Measurements from ENCODE around the gene UBN2. TPM values are rescaled to one million over a fixed set of nuclear protein-coding genes. Genes with fewer than 3 reads are reported as not detected.

The UBN2 gene
- total RNA-seq, 1 donor from 2014 or later: 15.2 TPM

- no peak overlapping the region for H3K27ac Mint-ChIP-seq
- no peak overlapping the region for H3K4me3 Mint-ChIP-seq
- H3K4me1 Mint-ChIP-seq: peaks cover 7% of the 10 kb centered on the region
- H3K9me3 Mint-ChIP-seq: no peaks in the 10 kb centered on the region
- intact Hi-C loops (cut with micrococcal nuclease): no loop called here
- no peaks in the 10 kb centered on the region for H3K27me3 Mint-ChIP-seq
- peaks cover 35% of the 10 kb centered on the region for H3K36me3 Mint-ChIP-seq (ENCODE audit: low read depth)
- no peak for DNase-seq
These were observed 15.5 kb downstream of the UBN2 start for GRCh38 chr7:139246494-139246893.

GRCh38 chr7:139246905-139247304 lies 15.9 kb downstream of the UBN2 start:
- Mint-ChIP-seq H3K27me3 (no peaks in the 10 kb centered on the region), H3K9me3 (no peaks in the 10 kb centered on the region), H3K4me3 (no peak overlapping the region), H3K4me1 (peaks cover 7% of the 10 kb centered on the region), H3K27ac (no peak overlapping the region), H3K36me3 (ENCODE audit: low read depth) (peaks cover 38% of the 10 kb centered on the region)
- DNase-seq: no peak
- intact Hi-C loops (cut with micrococcal nuclease): no loop called here

- Mint-ChIP-seq H3K4me1 (peaks cover 2% of the 10 kb centered on the region), H3K27me3 (no peaks in the 10 kb centered on the region), H3K9me3 (no peaks in the 10 kb centered on the region), H3K4me3 (no peak overlapping the region), H3K27ac (no peak overlapping the region), H3K36me3 (ENCODE audit: low read depth) (peaks cover 36% of the 10 kb centered on the region)
- DNase-seq: no peak
- intact Hi-C loops (cut with micrococcal nuclease): no loop called here
These were observed 18.3 kb downstream of the UBN2 start for GRCh38 chr7:139249179-139249810.

- peaks cover 35% of the 10 kb centered on the region for H3K36me3 Mint-ChIP-seq (ENCODE audit: low read depth)
- no peaks in the 10 kb centered on the region for H3K9me3 Mint-ChIP-seq
These were observed 21.4 kb downstream of the UBN2 start for GRCh38 chr7:139252451-139252850.

GRCh38 chr7:139254281-139254680 lies 23.2 kb downstream of the UBN2 start:
- no peaks in the 10 kb centered on the region for H3K27me3 Mint-ChIP-seq
- intact Hi-C loops (cut with micrococcal nuclease): no loop called here
- no peak overlapping the region for H3K27ac Mint-ChIP-seq
- no peak overlapping the region for H3K4me3 Mint-ChIP-seq
- no peaks in the 10 kb centered on the region for H3K9me3 Mint-ChIP-seq
- peaks cover 2% of the 10 kb centered on the region for H3K4me1 Mint-ChIP-seq
- peaks cover 29% of the 10 kb centered on the region for H3K36me3 Mint-ChIP-seq (ENCODE audit: low read depth)
- DNase-seq: no peak

More at GRCh38 chr7:139252451-139252850, 21.4 kb downstream of the UBN2 start:
- no peaks in the 10 kb centered on the region for H3K27me3 Mint-ChIP-seq
- no peak overlapping the region for H3K4me3 Mint-ChIP-seq
- DNase-seq: no peak
- intact Hi-C loops (cut with micrococcal nuclease): no loop called here
- peaks cover 2% of the 10 kb centered on the region for H3K4me1 Mint-ChIP-seq
- H3K27ac Mint-ChIP-seq: no peak overlapping the region

- H3K27me3 Mint-ChIP-seq: no peaks in the 10 kb centered on the region
- no peak overlapping the region for H3K4me3 Mint-ChIP-seq
- H3K4me1 Mint-ChIP-seq: no peaks in the 10 kb centered on the region
- peaks cover 29% of the 10 kb centered on the region for H3K36me3 Mint-ChIP-seq (ENCODE audit: low read depth)
- intact Hi-C loops (cut with micrococcal nuclease): no loop called here
- DNase-seq: no peak
- H3K9me3 Mint-ChIP-seq: no peaks in the 10 kb centered on the region
- H3K27ac Mint-ChIP-seq: no peak overlapping the region
These were observed 23.7 kb downstream of the UBN2 start for GRCh38 chr7:139254728-139255127.

- Mint-ChIP-seq H3K36me3 (ENCODE audit: low read depth) (peaks cover 29% of the 10 kb centered on the region), H3K27me3 (no peaks in the 10 kb centered on the region), H3K27ac (no peak overlapping the region), H3K4me1 (no peaks in the 10 kb centered on the region), H3K4me3 (no peak overlapping the region), H3K9me3 (no peaks in the 10 kb centered on the region)
- intact Hi-C loops (cut with micrococcal nuclease): no loop called here
- no peak for DNase-seq
These were observed 24.3 kb downstream of the UBN2 start for GRCh38 chr7:139255290-139255689.

GRCh38 chr7:139259142-139259541 lies 28.1 kb downstream of the UBN2 start:
- no peak overlapping the region for H3K27ac Mint-ChIP-seq
- no peak for DNase-seq
- no peaks in the 10 kb centered on the region for H3K4me1 Mint-ChIP-seq
- H3K4me3 Mint-ChIP-seq: no peak overlapping the region
- H3K9me3 Mint-ChIP-seq: no peaks in the 10 kb centered on the region
- intact Hi-C loops (cut with micrococcal nuclease): no loop called here
- H3K36me3 Mint-ChIP-seq (ENCODE audit: low read depth): peaks cover 23% of the 10 kb centered on the region
- no peaks in the 10 kb centered on the region for H3K27me3 Mint-ChIP-seq

- H3K27ac Mint-ChIP-seq: no peak overlapping the region
- intact Hi-C loops (cut with micrococcal nuclease): no loop called here
- no peaks in the 10 kb centered on the region for H3K4me1 Mint-ChIP-seq
- H3K4me3 Mint-ChIP-seq: no peak overlapping the region
- no peaks in the 10 kb centered on the region for H3K9me3 Mint-ChIP-seq
- no peak for DNase-seq
- H3K27me3 Mint-ChIP-seq: no peaks in the 10 kb centered on the region
- peaks cover 24% of the 10 kb centered on the region for H3K36me3 Mint-ChIP-seq (ENCODE audit: low read depth)
These were observed 33.2 kb downstream of the UBN2 start for GRCh38 chr7:139264220-139264619.

GRCh38 chr7:139265673-139266072 lies 34.6 kb downstream of the UBN2 start:
- H3K27me3 Mint-ChIP-seq: no peaks in the 10 kb centered on the region
- no peak overlapping the region for H3K4me3 Mint-ChIP-seq
- no peak for DNase-seq
- H3K4me1 Mint-ChIP-seq: no peaks in the 10 kb centered on the region
- H3K36me3 Mint-ChIP-seq (ENCODE audit: low read depth): peaks cover 24% of the 10 kb centered on the region
- intact Hi-C loops (cut with micrococcal nuclease): no loop called here
- H3K9me3 Mint-ChIP-seq: no peaks in the 10 kb centered on the region
- H3K27ac Mint-ChIP-seq: no peak overlapping the region

GRCh38 chr7:139271718-139272628 lies 40.9 kb downstream of the UBN2 start:
- Mint-ChIP-seq H3K36me3 (ENCODE audit: low read depth) (peaks cover 19% of the 10 kb centered on the region), H3K27ac (no peak overlapping the region), H3K4me3 (no peak overlapping the region), H3K9me3 (no peaks in the 10 kb centered on the region), H3K27me3 (no peaks in the 10 kb centered on the region), H3K4me1 (no peaks in the 10 kb centered on the region)
- intact Hi-C loops (cut with micrococcal nuclease): no loop called here
- DNase-seq: no peak

- H3K36me3 Mint-ChIP-seq (ENCODE audit: low read depth): peaks cover 24% of the 10 kb centered on the region
- no peak overlapping the region for H3K27ac Mint-ChIP-seq
These were observed 53.3 kb downstream of the UBN2 start for GRCh38 chr7:139284252-139284896.

GRCh38 chr7:139286144-139286543 lies 55.1 kb downstream of the UBN2 start:
- intact Hi-C loops (cut with micrococcal nuclease): no loop called here
- Mint-ChIP-seq H3K27ac (no peak overlapping the region), H3K4me3 (no peak overlapping the region), H3K4me1 (no peaks in the 10 kb centered on the region), H3K27me3 (no peaks in the 10 kb centered on the region), H3K9me3 (no peaks in the 10 kb centered on the region), H3K36me3 (ENCODE audit: low read depth) (peaks cover 24% of the 10 kb centered on the region)
- DNase-seq: no peak

More at GRCh38 chr7:139284252-139284896, 53.3 kb downstream of the UBN2 start:
- no peak overlapping the region for H3K4me3 Mint-ChIP-seq
- H3K9me3 Mint-ChIP-seq: no peaks in the 10 kb centered on the region
- intact Hi-C loops (cut with micrococcal nuclease): no loop called here
- no peak for DNase-seq
- H3K4me1 Mint-ChIP-seq: no peaks in the 10 kb centered on the region
- no peaks in the 10 kb centered on the region for H3K27me3 Mint-ChIP-seq

GRCh38 chr7:139292821-139293220 lies 61.8 kb downstream of the UBN2 start:
- DNase-seq: no peak
- Mint-ChIP-seq H3K36me3 (ENCODE audit: low read depth) (peaks cover 10% of the 10 kb centered on the region), H3K4me1 (no peaks in the 10 kb centered on the region), H3K9me3 (no peaks in the 10 kb centered on the region), H3K27ac (no peak overlapping the region), H3K27me3 (no peaks in the 10 kb centered on the region), H3K4me3 (no peak overlapping the region)
- intact Hi-C loops (cut with micrococcal nuclease): no loop called here
